PC-9 (cell line): ENCODE measurements around the gene FEM1B.

ENCODE experiments used
- EZH2 ChIP-seq: fragments of 200-600 bp; sonication (generic); IDR thresholded peaks from 2 replicates; pipeline ENCODE4 v1.8.0; 2017; ENCODE audit warnings: antibody characterized with exemption, low read depth
- TF ChIP-seq, protein P1 (sequence below): fragments of 200-600 bp; sonication (generic); conservative IDR thresholded peaks from 2 replicates; pipeline ENCODE4 v1.6.1; 2017; ENCODE audit warnings: mixed run types, antibody characterized with exemption, mild to moderate bottlenecking, moderate library complexity

DNA sequence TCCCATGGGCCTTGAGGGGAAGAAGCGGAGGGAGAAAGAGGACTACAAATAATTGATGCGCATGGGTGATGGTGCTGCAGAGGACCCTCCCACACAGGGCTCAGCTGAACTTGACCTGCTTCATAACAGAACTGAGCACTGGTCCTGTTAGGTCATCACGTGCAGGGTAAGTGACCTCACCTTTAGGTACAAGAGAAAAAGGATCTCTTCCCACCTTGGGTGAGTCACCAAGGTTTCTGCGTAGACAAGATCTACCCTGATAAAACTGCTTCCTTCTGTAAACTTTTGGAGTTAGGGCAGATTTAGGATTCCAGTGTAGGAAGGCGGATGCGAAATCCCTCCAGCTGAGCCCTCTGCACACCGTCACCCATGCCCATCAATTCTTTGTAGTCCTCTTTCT is 67.1 kb downstream of the FEM1B start:
- TF ChIP-seq, protein P1, sequence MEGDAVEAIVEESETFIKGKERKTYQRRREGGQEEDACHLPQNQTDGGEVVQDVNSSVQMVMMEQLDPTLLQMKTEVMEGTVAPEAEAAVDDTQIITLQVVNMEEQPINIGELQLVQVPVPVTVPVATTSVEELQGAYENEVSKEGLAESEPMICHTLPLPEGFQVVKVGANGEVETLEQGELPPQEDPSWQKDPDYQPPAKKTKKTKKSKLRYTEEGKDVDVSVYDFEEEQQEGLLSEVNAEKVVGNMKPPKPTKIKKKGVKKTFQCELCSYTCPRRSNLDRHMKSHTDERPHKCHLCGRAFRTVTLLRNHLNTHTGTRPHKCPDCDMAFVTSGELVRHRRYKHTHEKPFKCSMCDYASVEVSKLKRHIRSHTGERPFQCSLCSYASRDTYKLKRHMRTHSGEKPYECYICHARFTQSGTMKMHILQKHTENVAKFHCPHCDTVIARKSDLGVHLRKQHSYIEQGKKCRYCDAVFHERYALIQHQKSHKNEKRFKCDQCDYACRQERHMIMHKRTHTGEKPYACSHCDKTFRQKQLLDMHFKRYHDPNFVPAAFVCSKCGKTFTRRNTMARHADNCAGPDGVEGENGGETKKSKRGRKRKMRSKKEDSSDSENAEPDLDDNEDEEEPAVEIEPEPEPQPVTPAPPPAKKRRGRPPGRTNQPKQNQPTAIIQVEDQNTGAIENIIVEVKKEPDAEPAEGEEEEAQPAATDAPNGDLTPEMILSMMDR, result no peak
- no peak for TF ChIP-seq EZH2
